Parathyroid adenoma (tissue), 2 donors: ENCODE data around the gene COMMD7.

Experiments used
- H2AFZ ChIP-seq: fragments of 300-600 bp; sonication (generic); one replicate; pipeline ENCODE4 v1.7.0; 2017; ENCODE audit warnings: antibody characterized with exemption, mild to moderate bottlenecking
- H3K27ac ChIP-seq: fragments of 300-600 bp; sonication (generic); one replicate; pipeline ENCODE4 v1.7.0; 2017
- H3K27me3 ChIP-seq: fragments of 300-600 bp; sonication (generic); one replicate; pipeline ENCODE4 v1.7.0; 2017; ENCODE audit warnings: low read length; ENCODE audit not compliant: control insufficient read depth, insufficient read depth
- H3K36me3 ChIP-seq: fragments of 300-600 bp; sonication (generic); one replicate; pipeline ENCODE4 v1.7.0; 2017; ENCODE audit warnings: low read length; ENCODE audit not compliant: control insufficient read depth, insufficient read depth
- H3K4me1 ChIP-seq: fragments of 300-600 bp; sonication (generic); one replicate; pipeline ENCODE4 v1.7.0; 2017; ENCODE audit warnings: control low read depth
- H3K4me2 ChIP-seq: fragments of 300-600 bp; sonication (generic); one replicate; pipeline ENCODE4 v1.7.0; 2017; ENCODE audit warnings: low read length
- H3K4me3 ChIP-seq: fragments of 300-600 bp; sonication (generic); one replicate; pipeline ENCODE4 v1.7.0; 2017; ENCODE audit warnings: low read depth, low read length
- H3K79me2 ChIP-seq: fragments of 300-600 bp; sonication (generic); one replicate; pipeline ENCODE4 v1.7.0; 2017; ENCODE audit warnings: control low read depth
- H3K9ac ChIP-seq: fragments of 300-600 bp; sonication (generic); one replicate; pipeline ENCODE4 v1.7.0; 2017; ENCODE audit warnings: mild to moderate bottlenecking
- H3K9me3 ChIP-seq: fragments of 300-600 bp; sonication (generic); one replicate; pipeline ENCODE4 v1.7.0; 2017; ENCODE audit warnings: low read length; ENCODE audit not compliant: control insufficient read depth
- TF ChIP-seq, protein P1 (sequence below): fragments of 300-600 bp; sonication (generic); IDR thresholded peaks from one replicate; pipeline ENCODE4 v1.7.0; 2017; ENCODE audit warnings: antibody characterized with exemption, mild to moderate bottlenecking
- donor health status: primary hyperparathyroidism.

The COMMD7 gene

GRCh38 chr20:32685541-32686529 is 57.4 kb downstream of the COMMD7 start:
- H3K27ac ChIP-seq, result peak overlapping the region; percentile 49
- no peak overlapping the region for H2AFZ ChIP-seq
- no peaks in the 10 kb centered on the region for H3K79me2 ChIP-seq
- H3K9me3 ChIP-seq, result no peaks in the 10 kb centered on the region
- no peaks in the 10 kb centered on the region for H3K27me3 ChIP-seq
- TF ChIP-seq, protein P1, sequence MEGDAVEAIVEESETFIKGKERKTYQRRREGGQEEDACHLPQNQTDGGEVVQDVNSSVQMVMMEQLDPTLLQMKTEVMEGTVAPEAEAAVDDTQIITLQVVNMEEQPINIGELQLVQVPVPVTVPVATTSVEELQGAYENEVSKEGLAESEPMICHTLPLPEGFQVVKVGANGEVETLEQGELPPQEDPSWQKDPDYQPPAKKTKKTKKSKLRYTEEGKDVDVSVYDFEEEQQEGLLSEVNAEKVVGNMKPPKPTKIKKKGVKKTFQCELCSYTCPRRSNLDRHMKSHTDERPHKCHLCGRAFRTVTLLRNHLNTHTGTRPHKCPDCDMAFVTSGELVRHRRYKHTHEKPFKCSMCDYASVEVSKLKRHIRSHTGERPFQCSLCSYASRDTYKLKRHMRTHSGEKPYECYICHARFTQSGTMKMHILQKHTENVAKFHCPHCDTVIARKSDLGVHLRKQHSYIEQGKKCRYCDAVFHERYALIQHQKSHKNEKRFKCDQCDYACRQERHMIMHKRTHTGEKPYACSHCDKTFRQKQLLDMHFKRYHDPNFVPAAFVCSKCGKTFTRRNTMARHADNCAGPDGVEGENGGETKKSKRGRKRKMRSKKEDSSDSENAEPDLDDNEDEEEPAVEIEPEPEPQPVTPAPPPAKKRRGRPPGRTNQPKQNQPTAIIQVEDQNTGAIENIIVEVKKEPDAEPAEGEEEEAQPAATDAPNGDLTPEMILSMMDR, result no peak
- H3K4me1 ChIP-seq, result no peaks in the 10 kb centered on the region
- no peaks in the 10 kb centered on the region for H3K36me3 ChIP-seq
- H3K9ac ChIP-seq, result no peak overlapping the region
- no peak overlapping the region for H3K4me3 ChIP-seq
- H3K4me2 ChIP-seq, result no peak overlapping the region

- H3K4me2 ChIP-seq, result no peak overlapping the region
- no peak overlapping the region for H3K4me3 ChIP-seq
- no peaks in the 10 kb centered on the region for H3K4me1 ChIP-seq
- H2AFZ ChIP-seq, result no peak overlapping the region
- no peaks in the 10 kb centered on the region for H3K9me3 ChIP-seq
- TF ChIP-seq, protein P1, result no peak
- no peak overlapping the region for H3K9ac ChIP-seq
- no peaks in the 10 kb centered on the region for H3K79me2 ChIP-seq
- no peaks in the 10 kb centered on the region for H3K27me3 ChIP-seq
- no peaks in the 10 kb centered on the region for H3K36me3 ChIP-seq
- no peak overlapping the region for H3K27ac ChIP-seq
Measured at GRCh38 chr20:32682508-32682987, 60.7 kb downstream of the COMMD7 start.

- TF ChIP-seq, protein P1, result no peak
Measured at GRCh38 chr20:32681175-32682084, 61.8 kb downstream of the COMMD7 start.

DNA sequence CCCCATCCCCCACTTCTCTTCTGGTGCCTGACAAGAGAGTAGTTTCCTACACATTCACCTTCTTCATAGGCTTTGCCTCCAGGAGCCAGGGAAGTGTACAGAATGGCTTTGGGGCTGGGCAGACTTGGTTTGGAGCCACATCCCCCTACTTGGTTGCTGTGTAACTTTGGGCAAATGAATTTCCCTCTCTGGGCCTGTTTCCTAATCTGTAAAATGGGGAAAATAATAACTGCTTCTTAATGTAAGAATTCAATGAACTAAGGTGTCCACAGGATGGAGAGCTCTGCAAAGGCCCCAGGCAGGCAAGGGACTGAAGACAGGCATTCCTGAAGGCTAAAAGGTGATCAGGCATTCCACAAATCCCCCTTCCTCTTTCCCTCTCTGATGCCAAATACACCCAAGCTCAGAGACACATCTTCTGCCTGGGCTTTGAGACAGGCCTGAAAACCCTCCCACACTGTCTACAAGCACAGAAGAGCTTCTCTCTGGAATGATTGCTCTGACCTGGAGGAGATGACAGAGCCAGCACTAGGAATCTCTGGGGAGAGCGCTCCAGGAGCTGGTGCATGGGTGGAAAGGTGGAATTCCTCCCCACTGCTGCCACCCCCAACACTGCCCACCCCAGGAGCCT is 62.6 kb downstream of the COMMD7 start:
- Histone ChIP-seq H2AFZ (no peak overlapping the region), H3K79me2 (no peaks in the 10 kb centered on the region), H3K9ac (no peak overlapping the region), H3K4me1 (no peaks in the 10 kb centered on the region), H3K27ac (no peak overlapping the region), H3K27me3 (no peaks in the 10 kb centered on the region), H3K36me3 (no peaks in the 10 kb centered on the region), H3K4me2 (no peak overlapping the region), H3K4me3 (no peak overlapping the region), H3K9me3 (no peaks in the 10 kb centered on the region)
- TF ChIP-seq, protein P1, result no peak

More at GRCh38 chr20:32681175-32682084, 61.8 kb downstream of the COMMD7 start:
- Histone ChIP-seq H3K27ac (no peak overlapping the region), H3K79me2 (no peaks in the 10 kb centered on the region), H3K9ac (no peak overlapping the region), H3K9me3 (no peaks in the 10 kb centered on the region), H3K27me3 (no peaks in the 10 kb centered on the region), H3K4me1 (no peaks in the 10 kb centered on the region), H3K4me2 (no peak overlapping the region), H3K36me3 (no peaks in the 10 kb centered on the region), H3K4me3 (no peak overlapping the region), H2AFZ (no peak overlapping the region)
